Globus pallidus (tissue), 1 donor: Measurements from ENCODE around the gene HERPUD2.
"Not testable (repeated sequence)": the region's sequence is repeated elsewhere in the genome, so short reads cannot be mapped to it uniquely, and the experiment has no call there.

ENCODE experiments used
- DNase-seq: peaks from one replicate; pipeline ENCODE4 v3.0.0-alpha.2; 2015; ENCODE audit warnings: low spot score

Gene HERPUD2

DNA sequence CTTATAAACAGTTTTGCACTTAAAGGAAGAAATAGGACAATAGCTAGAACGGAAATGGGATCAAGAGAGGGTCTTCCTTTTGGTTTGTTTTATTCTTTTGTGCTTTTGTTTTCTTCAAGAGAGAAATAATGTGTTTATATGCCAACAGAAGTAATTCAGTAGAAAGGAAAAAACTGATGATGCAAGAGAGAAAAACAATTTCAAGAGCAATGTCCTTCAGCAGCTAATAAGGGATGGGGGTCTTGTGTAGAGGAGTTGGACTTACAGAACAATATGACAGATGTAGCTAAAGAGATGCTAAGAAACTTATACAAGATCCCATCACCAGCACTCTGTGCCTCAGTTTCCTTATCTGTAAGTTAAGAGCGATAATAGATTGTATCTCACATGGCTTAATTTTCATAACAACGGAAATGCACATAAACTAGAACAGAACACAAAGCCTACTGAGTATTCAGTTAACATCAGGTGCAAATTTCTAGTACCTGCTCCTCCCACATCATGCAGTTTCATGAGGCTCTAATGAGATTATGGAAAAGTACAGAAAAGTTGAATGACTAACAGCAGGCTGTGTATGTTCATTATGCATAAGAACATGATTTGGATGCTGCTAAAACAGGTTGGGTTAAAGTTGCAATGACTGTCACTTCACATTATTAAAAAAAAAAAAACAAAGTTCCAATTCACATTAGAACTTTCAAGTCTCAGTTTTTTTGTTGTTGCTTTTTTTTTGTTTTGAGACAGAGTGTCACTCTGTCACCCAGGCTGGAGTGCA, 17.2 kb downstream of the HERPUD2 start:
- DNase-seq = no peak

DNA sequence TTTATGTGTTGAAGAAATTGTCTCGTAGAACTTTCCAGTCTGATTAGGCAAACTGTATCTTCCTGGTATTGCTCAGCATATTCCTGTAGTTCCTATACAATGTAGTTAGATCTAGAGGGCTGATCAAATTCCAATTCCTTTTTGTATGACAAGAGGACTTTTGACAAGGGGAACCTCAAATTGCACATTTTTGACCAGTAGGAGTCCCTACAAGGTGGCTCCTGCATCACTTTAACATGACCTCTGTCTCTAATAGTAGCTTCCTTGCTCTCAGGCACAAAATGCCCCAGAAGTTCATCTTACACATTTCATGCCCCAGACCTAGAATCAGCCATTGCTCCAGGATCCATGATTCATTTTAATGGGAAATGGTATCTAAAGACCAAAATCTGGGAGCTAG, 18.7 kb downstream of the HERPUD2 start:
- no peak for DNase-seq

DNA sequence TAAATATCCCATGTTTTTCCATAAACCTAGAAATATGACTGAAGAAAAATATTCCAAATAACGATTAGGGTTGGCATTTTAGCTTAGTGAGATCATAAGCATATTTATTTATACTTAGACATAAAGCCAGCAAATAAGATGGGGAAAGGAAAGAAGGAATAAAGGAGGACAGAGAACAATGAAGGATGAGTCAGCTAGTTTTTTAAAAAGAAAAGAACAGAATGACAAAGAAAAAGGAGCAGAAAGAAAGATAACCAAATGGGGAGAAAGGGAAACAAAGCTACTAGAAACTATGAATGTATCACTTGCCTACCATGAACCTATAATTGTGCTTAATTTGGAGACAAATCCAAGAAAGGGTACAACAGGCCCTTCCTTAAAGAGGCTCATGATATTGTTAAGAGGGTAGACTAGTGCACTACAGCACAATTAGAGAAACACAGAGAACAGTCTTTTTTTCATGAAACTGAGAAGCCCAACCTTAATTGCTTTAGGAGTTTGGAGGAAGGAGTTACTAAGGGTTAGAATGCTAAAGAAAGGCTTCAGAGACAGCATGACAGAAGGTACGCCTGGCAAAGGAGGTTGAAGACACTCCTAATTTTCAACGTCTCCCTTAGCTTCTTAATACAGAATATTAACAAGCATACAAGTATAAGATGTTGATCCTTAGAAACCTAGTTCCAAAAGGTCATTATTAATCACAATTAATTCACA, 23.9 kb downstream of the HERPUD2 start:
- no peak for DNase-seq

DNA sequence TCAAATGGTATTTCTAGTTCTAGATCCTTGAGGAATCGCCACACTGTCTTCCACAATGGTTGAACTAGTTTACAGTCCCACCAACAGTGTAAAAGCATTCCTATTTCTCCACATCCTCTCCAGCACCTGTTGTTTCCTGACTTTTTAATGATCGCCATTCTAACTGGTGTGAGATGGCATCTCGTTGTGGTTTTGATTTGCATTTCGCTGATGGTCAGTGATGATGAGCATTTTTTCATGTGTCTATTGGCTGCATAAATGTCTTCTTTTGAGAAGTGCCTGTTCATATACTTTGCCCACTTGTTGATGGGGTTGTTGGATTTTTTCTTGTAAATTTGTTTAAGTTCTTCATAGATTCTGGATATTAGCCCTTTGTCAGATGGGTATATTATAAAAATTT, 34.5 kb downstream of the HERPUD2 start:
- not testable (repeated sequence) for DNase-seq

DNA sequence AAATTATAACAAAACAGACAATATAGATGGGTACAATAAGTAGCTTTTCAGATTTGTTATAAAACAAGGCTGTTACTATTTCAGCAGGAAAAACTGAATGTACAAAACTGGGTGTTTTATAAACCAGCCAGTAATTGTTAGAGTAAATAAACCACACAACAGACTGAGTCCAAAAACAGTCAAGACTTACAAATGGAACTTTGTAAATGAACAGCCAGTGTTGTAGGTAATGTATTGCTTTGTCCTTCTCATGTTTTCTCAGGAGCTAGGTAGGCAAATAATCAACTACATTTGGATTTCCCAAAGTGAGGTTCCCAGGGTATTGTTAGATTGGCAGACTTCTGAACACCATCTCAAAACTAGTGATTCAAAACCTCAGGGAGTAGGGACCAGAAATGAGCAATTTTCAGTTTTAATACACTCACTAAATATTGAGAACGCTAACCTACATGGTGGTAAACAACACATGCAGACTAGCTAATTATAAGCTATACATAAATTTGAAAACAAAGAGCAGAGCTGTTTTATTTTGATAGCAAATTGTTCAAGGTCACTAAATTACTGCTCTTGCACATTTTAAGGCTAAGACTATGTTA, 36.2 kb downstream of the HERPUD2 start:
- DNase-seq = no peak

DNA sequence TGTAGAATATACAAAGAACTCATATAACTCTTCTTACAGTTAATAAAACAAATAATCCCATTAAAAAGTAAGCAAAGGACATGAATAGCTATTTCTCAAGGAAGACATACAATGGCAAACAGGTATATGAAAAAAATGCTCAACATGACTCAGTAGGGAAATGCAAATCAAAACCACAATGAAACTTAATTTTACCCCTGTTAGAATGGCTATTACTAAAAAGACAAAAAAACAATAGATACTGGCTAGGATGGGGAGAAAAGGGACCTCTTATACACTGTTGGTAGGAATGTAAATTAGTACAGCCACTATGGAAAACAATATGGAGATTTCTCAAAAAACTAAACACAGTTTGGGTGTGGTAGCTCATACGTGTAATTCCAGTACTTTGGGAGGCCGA, 37.8 kb downstream of the HERPUD2 start:
- no peak for DNase-seq

DNA sequence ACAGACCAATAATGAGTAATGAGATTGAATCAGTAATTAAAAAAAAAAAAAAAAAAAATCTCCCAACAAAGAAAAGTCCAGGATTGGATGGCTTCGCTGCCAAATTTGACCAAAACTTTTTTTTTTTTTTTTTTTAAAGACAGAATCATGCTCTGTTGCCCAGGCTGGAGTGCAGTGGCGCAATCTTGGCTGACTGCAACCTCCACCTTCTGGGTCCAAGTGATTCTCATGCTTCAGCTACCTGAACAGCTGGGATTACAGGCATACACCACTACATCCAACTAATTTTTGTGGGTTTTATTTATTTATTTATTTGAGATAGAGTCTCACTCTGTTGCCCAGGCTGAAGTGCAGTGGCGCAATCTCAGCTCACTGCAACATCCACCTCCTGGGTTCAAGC, 40.4 kb downstream of the HERPUD2 start:
- not testable (repeated sequence) for DNase-seq

DNA sequence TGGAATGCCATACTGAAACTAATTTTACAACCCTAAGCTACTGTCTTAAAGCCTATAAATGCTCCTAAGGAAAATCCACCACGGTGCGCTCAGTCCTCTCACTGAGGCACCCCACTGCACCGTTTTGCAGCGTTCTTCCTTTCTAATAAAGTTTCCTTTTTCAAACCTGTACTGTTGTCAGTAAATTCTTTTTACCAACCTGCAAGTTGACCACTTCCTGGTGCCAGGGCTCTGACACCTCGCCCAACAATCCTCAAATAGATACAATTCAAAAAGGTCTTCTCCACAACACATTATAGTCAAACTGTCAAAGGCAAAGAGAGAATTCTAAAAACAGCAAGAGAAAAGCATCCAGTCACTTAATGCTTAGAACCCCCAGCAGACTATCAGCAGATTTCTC, 42.8 kb downstream of the HERPUD2 start:
- DNase-seq = no peak

DNA sequence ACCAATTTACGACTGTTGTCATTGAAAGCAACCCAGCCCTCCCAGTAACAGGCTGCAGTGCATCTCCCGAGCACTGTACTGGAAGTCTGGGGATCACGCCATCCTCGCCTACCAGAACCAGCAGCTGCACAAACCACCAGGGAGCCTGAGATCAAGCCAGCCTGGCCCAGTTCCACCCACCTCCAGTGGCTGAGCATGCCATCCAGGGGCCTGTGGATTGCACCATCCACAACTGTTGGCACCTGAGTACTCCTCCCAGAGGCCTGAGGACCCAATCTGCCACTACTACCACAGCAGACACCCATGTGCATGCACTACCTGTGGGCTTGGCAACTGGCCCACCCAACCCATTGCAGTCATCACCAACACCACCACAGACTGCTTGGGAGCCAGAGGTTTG, 44.2 kb downstream of the HERPUD2 start:
- DNase-seq = no peak

DNA sequence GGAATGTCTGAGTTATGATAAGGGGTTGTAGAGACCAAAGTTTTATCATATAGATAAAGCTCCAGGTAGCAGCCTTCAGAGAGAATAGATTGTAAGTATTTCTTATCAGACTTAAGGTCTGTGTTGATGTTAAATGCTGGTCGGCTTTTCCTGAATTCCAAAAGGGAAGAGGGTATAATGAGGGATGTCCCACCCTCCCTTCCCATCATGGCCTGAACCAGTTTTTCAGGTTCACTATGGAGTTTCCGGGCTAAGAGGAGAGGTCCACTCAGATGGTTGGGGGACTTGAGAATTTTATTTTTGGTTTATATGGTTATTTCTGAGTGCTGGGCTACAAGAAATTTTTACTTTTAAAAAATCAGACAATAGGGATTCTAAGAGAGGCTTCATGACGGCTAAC, 45.2 kb downstream of the HERPUD2 start:
- no peak for DNase-seq

DNA sequence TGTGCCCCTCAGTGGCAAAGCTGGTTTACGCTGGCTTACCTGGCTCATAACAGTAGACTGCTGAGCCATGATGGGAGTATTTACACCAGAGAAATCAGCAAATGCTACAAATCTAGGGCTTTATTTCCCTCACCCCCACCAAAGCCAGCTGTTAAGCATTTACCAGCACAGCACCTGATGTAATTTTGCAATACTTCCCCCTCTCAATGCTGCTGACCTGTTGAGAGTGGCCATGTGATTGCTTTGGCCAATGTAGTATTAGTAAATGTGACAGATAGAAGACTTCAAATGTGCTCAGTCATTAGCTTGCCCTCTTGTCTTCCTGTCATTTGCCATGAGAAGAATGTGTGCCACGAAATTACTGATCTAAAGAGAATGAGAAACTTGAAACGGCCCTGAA, 46.6 kb downstream of the HERPUD2 start:
- no peak for DNase-seq

DNA sequence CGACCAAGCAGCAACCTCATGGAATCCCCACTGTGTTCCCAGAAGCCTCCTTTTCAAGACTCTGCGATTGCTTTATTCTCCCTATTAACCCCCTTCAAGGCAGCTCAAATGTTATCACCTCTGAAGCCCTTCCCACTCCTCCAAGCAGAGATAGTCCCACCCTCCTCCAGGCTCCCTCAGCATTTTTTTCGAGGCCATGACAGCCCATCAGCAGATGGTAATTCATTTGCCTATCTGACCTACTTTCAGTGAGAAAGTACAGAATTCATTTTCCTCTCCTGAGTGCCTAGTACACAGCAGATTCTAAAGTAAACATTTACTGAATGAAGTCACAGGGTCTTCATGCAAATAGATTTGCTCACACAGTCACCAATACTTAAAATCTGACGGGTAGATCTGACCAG, 47.8 kb downstream of the HERPUD2 start:
- no peak for DNase-seq

DNA sequence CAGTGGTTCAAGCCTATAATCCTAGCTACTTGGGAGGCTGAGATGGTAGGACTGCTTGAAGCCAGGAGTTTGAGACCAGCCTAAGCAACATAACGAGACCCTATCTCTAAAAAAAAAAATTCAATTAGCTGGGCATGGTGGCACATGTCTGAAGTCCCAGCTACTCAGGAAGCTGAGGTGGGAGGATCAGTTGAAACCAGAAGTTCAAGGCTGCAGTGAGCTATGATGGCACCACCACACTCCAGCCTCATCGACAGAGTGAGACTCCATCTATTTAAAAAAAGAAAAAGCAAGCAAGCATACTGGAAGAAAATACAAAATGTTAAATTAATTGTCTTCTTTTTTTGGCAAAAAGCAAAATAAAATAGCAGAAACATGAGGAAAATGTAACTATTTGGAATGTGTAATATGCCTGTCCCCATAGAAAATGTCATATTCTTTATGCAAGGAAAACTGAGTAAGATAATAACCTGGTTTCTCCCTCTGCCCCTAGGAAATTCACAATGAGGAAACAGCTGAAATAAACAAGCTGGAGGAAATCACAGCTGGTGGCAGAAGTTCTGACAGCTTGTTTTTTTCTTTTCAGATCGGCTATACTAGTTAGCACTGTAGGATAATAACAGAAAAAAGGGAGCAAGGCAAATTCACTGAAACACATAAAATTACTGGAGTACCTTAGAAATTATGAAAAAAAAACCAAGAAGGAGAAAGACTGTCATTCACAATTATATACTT, 48.5 kb downstream of the HERPUD2 start:
- DNase-seq = no peak

DNA sequence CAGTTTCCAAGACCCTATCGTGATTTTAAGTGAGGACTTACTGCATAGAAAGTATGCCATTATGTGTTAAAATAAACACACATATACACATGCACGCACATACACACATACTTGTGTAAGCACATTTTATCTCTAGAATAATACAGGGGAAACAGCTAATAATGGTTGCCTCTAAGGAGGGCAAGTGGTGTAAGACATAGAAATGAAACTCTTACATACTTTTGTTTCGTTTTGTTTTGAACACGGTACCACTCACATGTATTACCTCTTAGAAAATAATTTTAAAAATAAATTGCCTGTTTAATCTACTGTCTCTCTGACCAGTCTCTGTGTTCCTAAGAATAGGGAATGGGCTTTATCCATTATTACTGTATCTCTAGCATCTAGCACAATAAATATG, 49.2 kb downstream of the HERPUD2 start:
- DNase-seq = no peak

DNA sequence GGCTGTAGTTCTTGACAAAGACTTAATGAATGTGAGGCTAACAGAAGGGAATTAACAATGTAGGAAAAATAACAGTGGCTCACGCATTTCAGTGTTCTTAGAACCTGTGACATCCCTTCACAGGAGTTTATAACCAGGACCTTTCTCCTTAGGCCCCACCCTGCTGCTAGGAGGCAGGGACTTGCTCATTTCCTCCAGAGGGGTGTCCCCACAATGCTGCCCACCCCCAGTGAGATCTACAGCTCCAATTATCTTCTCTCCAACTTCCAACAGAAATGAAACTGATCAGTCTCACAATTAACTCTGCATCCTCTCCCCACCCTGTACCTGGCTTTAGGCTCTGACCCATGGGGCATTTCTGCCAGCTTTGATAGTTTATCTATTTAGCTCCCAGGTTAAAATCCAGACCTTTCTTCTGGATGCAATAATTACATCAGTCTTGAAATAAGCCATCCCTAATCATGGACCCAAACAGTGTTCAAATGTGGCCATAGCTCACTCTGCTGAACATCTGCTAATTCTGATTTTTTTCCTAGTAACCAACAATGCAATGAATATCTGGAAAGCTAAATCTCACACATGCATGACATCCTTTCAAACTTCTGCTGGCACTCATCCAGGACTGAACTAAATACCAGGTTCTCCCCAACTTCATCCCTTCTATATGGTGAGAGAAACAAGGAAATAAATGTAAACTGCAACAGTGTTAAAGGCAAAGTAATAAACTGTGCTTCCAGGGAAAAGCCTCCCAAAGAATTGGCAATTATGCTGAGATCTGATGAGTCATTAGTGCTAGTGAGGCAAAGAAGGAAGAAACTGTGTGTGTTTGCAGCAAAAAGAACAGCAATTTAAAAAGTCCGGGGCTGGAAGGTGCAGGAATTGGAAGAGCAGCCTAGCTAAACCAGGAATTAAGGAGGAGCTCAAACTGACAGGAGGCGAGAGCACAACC, 64.6 kb downstream of the HERPUD2 start:
- no peak for DNase-seq

DNA sequence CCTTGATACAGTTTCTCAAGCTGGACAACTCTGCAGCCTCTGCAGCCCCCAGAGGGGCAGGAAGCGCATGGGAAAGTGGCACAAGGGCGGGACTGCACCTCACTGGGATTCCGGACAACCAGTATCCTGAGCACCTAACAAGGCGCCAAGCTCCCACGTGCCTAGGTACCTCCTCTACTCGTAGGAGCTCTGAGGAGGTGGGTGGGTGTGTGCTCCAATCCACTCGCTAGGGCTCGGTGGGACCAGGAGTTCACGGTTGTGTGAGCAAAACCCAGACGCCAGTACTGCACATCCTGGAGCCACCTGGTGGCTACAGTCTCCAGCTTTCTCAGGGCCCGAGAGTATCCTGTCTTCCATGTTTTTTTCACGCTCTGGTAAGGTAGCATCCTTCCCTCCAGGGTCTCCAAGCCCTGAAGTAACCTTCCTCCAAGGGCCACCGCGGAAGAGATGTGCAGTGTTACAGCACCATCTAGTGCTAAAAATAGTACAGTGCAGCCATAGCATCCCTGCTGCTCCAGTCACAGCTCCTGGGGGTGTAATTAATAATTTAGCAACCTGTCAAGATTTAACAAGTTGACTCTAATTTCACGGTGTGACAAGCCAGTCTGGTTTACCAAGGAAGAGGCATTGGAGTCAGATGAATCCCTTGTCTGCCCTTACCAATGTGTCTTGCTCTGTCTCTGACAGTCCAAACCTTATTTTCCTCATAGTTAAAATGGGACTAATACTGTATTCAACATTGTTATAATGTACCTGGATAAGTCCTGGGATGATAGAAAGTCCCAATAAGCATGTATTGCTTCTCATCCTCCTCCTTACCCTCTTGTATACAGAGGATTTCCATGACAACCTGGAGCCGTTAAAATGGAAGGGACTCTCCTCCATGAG, 70.4 kb downstream of the HERPUD2 start:
- peak; percentile 41 for DNase-seq

DNA sequence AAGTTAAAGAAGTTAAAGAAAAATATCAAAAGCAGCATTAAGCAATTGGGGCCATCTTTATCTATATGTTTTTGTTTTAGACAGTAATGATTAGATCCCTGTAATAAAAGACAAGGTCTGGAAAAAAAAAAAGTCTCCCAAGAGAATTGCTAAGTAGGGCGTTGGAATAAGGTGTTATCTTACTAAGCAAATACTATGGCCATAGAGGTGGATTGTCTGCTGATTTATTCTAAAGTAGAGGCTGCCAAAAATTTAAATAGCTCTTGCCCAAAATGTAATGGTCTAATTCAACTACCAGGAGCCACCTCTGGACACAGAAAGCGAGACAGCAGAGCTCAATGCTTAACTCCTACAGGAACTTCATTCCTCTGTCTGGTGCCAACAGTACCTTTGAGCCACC, 71.6 kb downstream of the HERPUD2 start:
- DNase-seq = no peak

DNA sequence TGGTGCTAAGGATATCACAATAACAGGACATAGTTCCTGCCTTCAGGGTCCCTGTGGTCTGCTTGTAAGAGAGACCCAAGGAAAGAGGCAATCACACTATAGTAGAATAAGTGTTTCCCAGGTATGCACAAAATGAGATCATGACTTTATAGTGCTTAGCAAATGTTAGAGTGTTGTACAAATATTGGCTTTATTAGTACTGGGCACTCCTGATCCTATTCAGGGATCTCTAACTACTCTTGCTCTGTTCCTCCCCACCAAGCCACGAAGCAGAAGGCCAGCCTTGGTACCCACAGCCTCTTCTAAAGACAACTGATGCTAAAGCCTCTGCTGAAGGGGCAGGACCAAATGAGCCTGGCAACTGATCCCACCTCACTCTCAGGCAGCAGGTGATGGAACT, 75.1 kb downstream of the HERPUD2 start:
- DNase-seq = no peak

DNA sequence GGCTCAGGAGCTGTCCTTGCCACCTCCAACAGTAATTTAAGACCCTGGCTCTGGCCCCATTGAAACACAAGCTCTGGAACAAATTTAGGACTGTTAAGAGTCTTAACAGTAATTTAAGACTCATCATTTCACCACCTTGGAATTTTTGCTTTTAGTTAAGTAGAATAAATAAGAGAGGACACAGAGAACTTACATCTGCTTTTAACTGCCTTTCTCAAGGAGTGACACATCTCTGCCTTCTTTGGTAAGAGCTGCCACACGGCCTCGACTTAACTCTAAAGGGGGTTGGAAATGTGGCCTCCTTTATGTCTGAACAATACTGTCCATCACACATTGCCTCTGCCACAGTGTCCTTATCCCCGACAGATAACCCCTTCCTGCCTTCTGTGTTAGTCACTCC, 77.9 kb downstream of the HERPUD2 start:
- DNase-seq = no peak

DNA sequence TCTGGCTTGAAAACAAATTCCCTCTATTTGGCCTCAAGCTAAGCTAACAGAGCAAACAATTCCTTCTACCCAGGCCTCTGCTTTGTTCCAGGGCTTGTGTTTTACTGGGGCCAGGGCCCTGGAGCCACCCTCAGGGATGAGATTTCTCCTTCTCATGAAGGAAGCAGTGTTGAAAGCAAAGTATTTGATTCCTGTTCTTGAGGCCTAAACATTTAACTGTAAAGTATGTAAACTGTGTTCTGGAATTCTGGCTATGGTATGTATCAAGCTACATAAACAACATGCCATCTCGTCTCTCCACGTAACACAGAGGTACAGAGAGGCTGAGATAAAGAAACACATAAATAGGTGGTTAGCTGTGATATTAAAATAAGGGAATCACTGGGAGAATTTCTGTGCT, 81.8 kb downstream of the HERPUD2 start:
- DNase-seq = no peak

DNA sequence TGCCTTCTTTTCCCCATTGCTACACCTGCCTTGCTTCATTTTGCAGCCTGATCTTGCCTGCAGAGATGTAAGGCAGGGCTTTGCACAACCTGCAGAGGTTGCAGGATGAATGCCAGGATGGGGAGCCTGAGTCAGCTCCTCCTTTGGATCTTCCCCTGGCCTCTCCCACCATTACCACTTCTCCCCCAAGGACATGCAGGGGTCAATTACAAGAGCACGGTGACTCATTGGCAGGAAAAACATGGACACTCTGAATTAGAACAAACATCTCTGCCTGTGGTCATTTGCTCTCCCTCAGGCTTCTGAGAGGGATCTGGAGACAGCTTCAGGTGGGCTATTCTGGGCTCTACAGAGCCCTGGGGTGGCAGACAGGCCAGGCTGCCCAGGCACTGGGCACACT, 89.2 kb downstream of the HERPUD2 start:
- no peak for DNase-seq
